SK-N-SH (cell line): Measurements from ENCODE around the gene STAT6. TPM values are rescaled to one million over a fixed set of nuclear protein-coding genes. Genes with fewer than 3 reads are reported as not detected.
A peak's percentile ranks its signal among the peaks of the same experiment; 100 is the strongest.

Experiments used
- CTCF ChIA-PET: fragments of 300-600, 350-600 bp; formaldehyde crosslinking; extraction: SDS; loops from one replicate; lab custom pipeline; 2021; lab: Yijun Ruan, JAX
- POLR2A ChIA-PET: fragments of 350-600 bp; sonication (Branson Sonifier 250); formaldehyde crosslinking; extraction: SDS; loops from one replicate; lab custom pipeline; 2020; ENCODE audit warnings: antibody characterized with exemption, inconsistent platforms; lab: Yijun Ruan, JAX
- DNase-seq: peaks from one replicate; pipeline ENCODE4 v3.0.0; 2012
- H2AFZ ChIP-seq: fragments of 200-600 bp; sonication (generic); 2 replicates; pipeline ENCODE4 v1.8.1; 2016; ENCODE audit warnings: antibody characterized with exemption, mild to moderate bottlenecking, low read depth
- H3F3A ChIP-seq: fragments of 200-600 bp; sonication (generic); replicated peaks from 2 replicates; pipeline ENCODE3; 2016; ENCODE audit warnings: antibody characterized with exemption, mild to moderate bottlenecking; ENCODE audit not compliant: insufficient read depth
- H3K27ac ChIP-seq, 2 experiments: fragments of 200-500 bp in 1 of 2; fragments of 200-600 bp in 1 of 2; sonication (Bioruptor generic) in 1 of 2; sonication (generic), shearing (Covaris generic) in 1 of 2; 2 replicates each; pipeline versions ENCODE4 v1.5.1 to v1.6.1; 2014 to 2016; ENCODE audit warnings: low read depth in 2 of 2, inconsistent platforms in 1 of 2, low read length in 1 of 2, mild to moderate bottlenecking in 1 of 2, mixed read lengths in 1 of 2
- H3K27me3 ChIP-seq: fragments of 200-600 bp; sonication (generic), shearing (Covaris generic); 2 replicates; pipeline ENCODE4 v1.6.1; 2016; ENCODE audit warnings: mixed run types; ENCODE audit not compliant: insufficient read depth
- H3K36me3 ChIP-seq, 2 experiments: fragments of 200-500 bp in 1 of 2; fragments of 200-600 bp in 1 of 2; sonication (Bioruptor generic) in 1 of 2; sonication (generic) in 1 of 2; replicated peaks in 1 of 2; 2 replicates each; pipeline versions ENCODE3 to v1.5.1; 2014 to 2016; ENCODE audit warnings: low read length in 1 of 2, mild to moderate bottlenecking in 1 of 2; ENCODE audit not compliant: insufficient read depth in 2 of 2, control insufficient read depth in 1 of 2
- H3K4me1 ChIP-seq, 2 experiments: fragments of 200-500 bp in 1 of 2; fragments of 200-600 bp in 1 of 2; sonication (Bioruptor generic) in 1 of 2; sonication (generic), shearing (Covaris generic) in 1 of 2; 2 replicates each; pipeline versions ENCODE4 v1.5.1 to v1.6.1; 2014 to 2016; ENCODE audit warnings: low read depth in 1 of 2, low read length in 1 of 2, mixed run types in 1 of 2; ENCODE audit not compliant: insufficient read depth in 2 of 2, control insufficient read depth in 1 of 2
- H3K4me2 ChIP-seq: fragments of 200-600 bp; sonication (generic), shearing (Covaris generic); 2 replicates; pipeline ENCODE4 v1.6.1; 2017; ENCODE audit warnings: mixed run types
- H3K4me3 ChIP-seq, 2 experiments: fragments of 200-500 bp in 1 of 2; fragments of 200-600 bp in 1 of 2; sonication (Bioruptor generic) in 1 of 2; sonication (generic), shearing (Covaris generic) in 1 of 2; 2 replicates each; pipeline versions ENCODE4 v1.5.1 to v1.8.1; 2014 to 2016; ENCODE audit warnings: low read depth in 2 of 2, inconsistent platforms in 1 of 2, low read length in 1 of 2, mild to moderate bottlenecking in 1 of 2, mixed read lengths in 1 of 2, moderate library complexity in 1 of 2
- H3K79me2 ChIP-seq: fragments of 200-600 bp; sonication (generic); 2 replicates; pipeline ENCODE4 v1.8.1; 2017; ENCODE audit warnings: mild to moderate bottlenecking; ENCODE audit not compliant: insufficient read depth
- H3K9ac ChIP-seq: fragments of 200-600 bp; sonication (generic); 2 replicates; pipeline ENCODE4 v1.6.1; 2017; ENCODE audit warnings: mixed run types
- H3K9me2 ChIP-seq: fragments of 200-600 bp; sonication (generic); 2 replicates; pipeline ENCODE4 v1.6.1; 2017; ENCODE audit warnings: mixed run types
- H3K9me3 ChIP-seq: fragments of 200-600 bp; sonication (generic); 2 replicates; pipeline ENCODE4 v1.6.1; 2017; ENCODE audit warnings: mixed run types, mild to moderate bottlenecking, moderate library complexity
- H4K20me1 ChIP-seq: fragments of 200-600 bp; sonication (generic); 2 replicates; pipeline ENCODE4 v1.6.1; 2017; ENCODE audit warnings: mild to moderate bottlenecking, mixed run types; ENCODE audit not compliant: insufficient read depth
- EZH2phosphoT487 ChIP-seq: fragments of 200-600 bp; sonication (generic); IDR thresholded peaks from 2 replicates; pipeline ENCODE4 v1.6.1; 2017; ENCODE audit warnings: low read depth, mixed run types, mild to moderate bottlenecking, antibody characterized with exemption, moderate library complexity, borderline replicate concordance
- FOXJ3 ChIP-seq: sonication (generic); formaldehyde crosslinking; IDR thresholded peaks from 2 replicates; pipeline ENCODE4 v1.5.1; 2020; ENCODE audit warnings: mild to moderate bottlenecking, missing genetic modification reagents
- GABPA ChIP-seq: IDR thresholded peaks from 2 replicates; pipeline ENCODE4 v1.4.0; 2012; ENCODE audit warnings: low read depth, mild to moderate bottlenecking
- MXI1 ChIP-seq: IDR thresholded peaks from 2 replicates; pipeline ENCODE4 v1.6.1; 2012; ENCODE audit warnings: mild to moderate bottlenecking, low read depth, low read length, improper control_type of control experiment
- NRF1 ChIP-seq: IDR thresholded peaks from 2 replicates; pipeline ENCODE4 v1.6.1; 2012; ENCODE audit warnings: low read depth, mild to moderate bottlenecking, low read length
- POLR2AphosphoS5 ChIP-seq: IDR thresholded peaks from 2 replicates; pipeline ENCODE4 v1.6.1; 2012; ENCODE audit warnings: low read depth, low read length
- RCOR1 ChIP-seq: fragments of 150-350 bp; IDR thresholded peaks from 2 replicates; pipeline ENCODE4 v1.6.1; 2017; ENCODE audit warnings: antibody characterized with exemption, low read length
- RFX5 ChIP-seq: IDR thresholded peaks from 2 replicates; pipeline ENCODE4 v1.6.1; 2012; ENCODE audit warnings: mild to moderate bottlenecking, improper control_type of control experiment, low read length
- RXRA ChIP-seq: IDR thresholded peaks from 2 replicates; pipeline ENCODE4 v1.4.0; 2012; ENCODE audit warnings: low read depth, mild to moderate bottlenecking, borderline replicate concordance
- TAF1 ChIP-seq: IDR thresholded peaks from 2 replicates; pipeline ENCODE4 v1.6.1; 2012; ENCODE audit warnings: low read depth, mild to moderate bottlenecking, low read length, moderate library complexity, borderline replicate concordance
- WGBS: methylation state at CpG from one replicate; pipeline ENCODE4 v1.1.6; 2017; ENCODE audit warnings: low lambda C conversion rate; 5-methylcytosine and 5-hydroxymethylcytosine counted together
- polyA plus RNA-seq, 3 experiments: library from polyadenylated mRNA; depleted of rRNA; stranded (reverse); fragments of >200 nt; gene quantifications; 2 replicates each; pipeline ENCODE4 v1.2.3, GENCODE V29; 2012
- TF ChIP-seq, protein P1 (sequence below): IDR thresholded peaks from 2 replicates; pipeline ENCODE4 v1.4.0; 2012; ENCODE audit warnings: low read depth, borderline replicate concordance
- TF ChIP-seq, protein P2 (sequence below): IDR thresholded peaks from 2 replicates; pipeline ENCODE4 v1.4.0; 2012; ENCODE audit warnings: low read depth
- TF ChIP-seq, protein P3 (sequence below): fragments of 150-350 bp; IDR thresholded peaks from 2 replicates; pipeline ENCODE4 v1.6.1; 2016; ENCODE audit warnings: mild to moderate bottlenecking, low read depth, low read length
- TF ChIP-seq, protein P4 (sequence below): fragments of 150-350 bp; IDR thresholded peaks from 2 replicates; pipeline ENCODE4 v1.6.1; 2017; ENCODE audit warnings: antibody characterized with exemption, low read length, low read depth, borderline replicate concordance

The STAT6 gene
- polyA plus RNA-seq, 1 of the 3 experiments (the other 2 are of a cell fraction) = 0.15 TPM

DNA sequence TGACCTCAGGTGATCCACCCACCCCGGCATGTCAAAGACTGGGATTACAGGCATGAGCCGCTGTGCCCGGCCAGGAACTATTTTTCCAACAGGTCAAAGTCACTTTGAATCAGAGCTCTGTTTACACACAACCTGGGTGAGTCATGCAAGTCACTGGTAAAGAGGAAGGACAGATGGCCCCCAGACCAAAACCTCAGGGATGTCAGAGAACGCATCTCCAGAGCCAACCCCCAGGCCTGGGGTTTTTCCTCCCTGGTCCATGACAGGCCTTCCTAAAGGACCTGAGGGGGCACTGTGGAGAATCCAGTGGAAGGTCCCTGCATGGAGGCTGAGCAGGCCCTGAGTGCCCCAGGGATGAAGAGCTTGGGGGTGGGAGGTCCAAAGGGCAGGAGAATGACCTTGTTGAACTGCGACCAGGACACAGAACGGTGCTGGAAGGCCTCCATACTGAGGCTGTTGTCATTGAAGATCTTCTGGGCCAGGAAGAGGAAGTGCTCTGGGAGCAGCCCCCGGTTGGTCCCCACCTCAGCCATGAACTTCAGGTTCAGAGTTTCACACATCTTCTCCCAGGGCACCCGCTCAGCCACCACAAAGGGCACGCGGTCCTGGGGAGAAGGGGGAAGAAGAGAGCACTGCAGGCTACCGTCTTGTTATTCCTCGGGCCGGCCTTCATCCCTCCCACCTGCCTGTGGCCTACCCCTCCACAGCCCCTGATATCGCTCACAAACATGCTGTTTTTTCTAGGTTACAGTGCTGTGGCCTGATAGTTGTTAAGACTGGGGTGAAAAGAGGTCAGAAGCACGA, 9.1 kb downstream of the STAT6 start:
- no peaks in the 10 kb centered on the region for H4K20me1 ChIP-seq
- 79% methylated on average over 11 of the region's 15 CpGs for whole genome bisulfite sequencing
- H3K9me3 ChIP-seq = no peaks in the 10 kb centered on the region
- ChIA-PET CTCF (interaction anchor here (0.5 to 23.2 kb wide), 8 partner anchors 10 to 140 kb away, joined by 3 to 339 read pairs (median 4); partner anchors contain the start of gene NEMP1), POLR2A (interaction anchor here (0.6 kb wide), 1 partner anchor 28 kb away, joined by 5 read pairs; no protein-coding TSS in a partner anchor)
- H3K27ac ChIP-seq = no peak overlapping the region
- no peaks in the 10 kb centered on the region for H3K36me3 ChIP-seq
- H3K9me2 ChIP-seq = no peaks in the 10 kb centered on the region
- no peaks in the 10 kb centered on the region for H3F3A ChIP-seq
- DNase-seq = peak; percentile 40
- H3K4me3 ChIP-seq = no peak overlapping the region
- peaks cover 0 to 2% of the 10 kb centered on the region in 2 experiments; a peak in 1 of 4 replicates for H3K4me1 ChIP-seq
- H3K27me3 ChIP-seq = no peaks in the 10 kb centered on the region
- H3K9ac ChIP-seq = no peak overlapping the region
- TF ChIP-seq POLR2AphosphoS5 = no peak
- TF ChIP-seq, protein P1, sequence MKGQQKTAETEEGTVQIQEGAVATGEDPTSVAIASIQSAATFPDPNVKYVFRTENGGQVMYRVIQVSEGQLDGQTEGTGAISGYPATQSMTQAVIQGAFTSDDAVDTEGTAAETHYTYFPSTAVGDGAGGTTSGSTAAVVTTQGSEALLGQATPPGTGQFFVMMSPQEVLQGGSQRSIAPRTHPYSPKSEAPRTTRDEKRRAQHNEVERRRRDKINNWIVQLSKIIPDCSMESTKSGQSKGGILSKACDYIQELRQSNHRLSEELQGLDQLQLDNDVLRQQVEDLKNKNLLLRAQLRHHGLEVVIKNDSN = no peak
- no peak for TF ChIP-seq EZH2phosphoT487
- TF ChIP-seq, protein P2, sequence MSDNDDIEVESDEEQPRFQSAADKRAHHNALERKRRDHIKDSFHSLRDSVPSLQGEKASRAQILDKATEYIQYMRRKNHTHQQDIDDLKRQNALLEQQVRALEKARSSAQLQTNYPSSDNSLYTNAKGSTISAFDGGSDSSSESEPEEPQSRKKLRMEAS = no peak
- no peak for TF ChIP-seq RFX5
- no peak for TF ChIP-seq RXRA
- no peak for TF ChIP-seq FOXJ3 (CRISPR knock-in tag)
- no peak for TF ChIP-seq TAF1
- TF ChIP-seq, protein P3, sequence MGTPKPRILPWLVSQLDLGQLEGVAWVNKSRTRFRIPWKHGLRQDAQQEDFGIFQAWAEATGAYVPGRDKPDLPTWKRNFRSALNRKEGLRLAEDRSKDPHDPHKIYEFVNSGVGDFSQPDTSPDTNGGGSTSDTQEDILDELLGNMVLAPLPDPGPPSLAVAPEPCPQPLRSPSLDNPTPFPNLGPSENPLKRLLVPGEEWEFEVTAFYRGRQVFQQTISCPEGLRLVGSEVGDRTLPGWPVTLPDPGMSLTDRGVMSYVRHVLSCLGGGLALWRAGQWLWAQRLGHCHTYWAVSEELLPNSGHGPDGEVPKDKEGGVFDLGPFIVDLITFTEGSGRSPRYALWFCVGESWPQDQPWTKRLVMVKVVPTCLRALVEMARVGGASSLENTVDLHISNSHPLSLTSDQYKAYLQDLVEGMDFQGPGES = no peak
- TF ChIP-seq RCOR1 = no peak
- TF ChIP-seq, protein P4, sequence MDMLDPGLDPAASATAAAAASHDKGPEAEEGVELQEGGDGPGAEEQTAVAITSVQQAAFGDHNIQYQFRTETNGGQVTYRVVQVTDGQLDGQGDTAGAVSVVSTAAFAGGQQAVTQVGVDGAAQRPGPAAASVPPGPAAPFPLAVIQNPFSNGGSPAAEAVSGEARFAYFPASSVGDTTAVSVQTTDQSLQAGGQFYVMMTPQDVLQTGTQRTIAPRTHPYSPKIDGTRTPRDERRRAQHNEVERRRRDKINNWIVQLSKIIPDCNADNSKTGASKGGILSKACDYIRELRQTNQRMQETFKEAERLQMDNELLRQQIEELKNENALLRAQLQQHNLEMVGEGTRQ = no peak
- TF ChIP-seq MXI1 = no peak
- TF ChIP-seq GABPA = no peak
- TF ChIP-seq NRF1 = no peak
- H2AFZ ChIP-seq = no peak overlapping the region
- H3K79me2 ChIP-seq = no peaks in the 10 kb centered on the region
- H3K4me2 ChIP-seq = no peak overlapping the region
